GM23338 (cell line): Measurements from ENCODE around the gene TMEM252.

Experiments used
- ETS1 ChIP-seq: IDR thresholded peaks from 2 replicates; pipeline ENCODE4 v1.6.1; 2016; ENCODE audit warnings: antibody characterized with exemption
- EZH2 ChIP-seq: fragments of 200-600 bp; sonication (generic); IDR thresholded peaks from one replicate; pipeline ENCODE4 v1.8.0; 2017; ENCODE audit warnings: antibody characterized with exemption, mild to moderate bottlenecking, low read depth; ENCODE audit not compliant: unreplicated experiment
- EZH2phosphoT487 ChIP-seq: fragments of 200-600 bp; sonication (generic); IDR thresholded peaks from one replicate; pipeline ENCODE4 v1.8.1; 2018; ENCODE audit warnings: antibody characterized with exemption; ENCODE audit not compliant: unreplicated experiment
- POLR2AphosphoS5 ChIP-seq: IDR thresholded peaks from 2 replicates; pipeline ENCODE4 v1.6.1; 2016; ENCODE audit warnings: antibody characterized with exemption, low read depth
- TF ChIP-seq, protein P1 (sequence below), 2 experiments: fragments of 200-600 bp in 1 of 2; sonication (generic) in 1 of 2; conservative IDR thresholded peaks; 2 replicates each; pipeline versions ENCODE4 v1.5.1 to v1.6.1; 2016 to 2017; ENCODE audit warnings: antibody characterized with exemption in 2 of 2, low read depth in 2 of 2, mild to moderate bottlenecking in 2 of 2, moderate library complexity in 1 of 2
- TF ChIP-seq, protein P2 (sequence below): IDR thresholded peaks from one replicate; pipeline ENCODE4 v1.6.1; 2018; ENCODE audit warnings: antibody characterized with exemption; ENCODE audit not compliant: unreplicated experiment

- TF ChIP-seq, protein P1, sequence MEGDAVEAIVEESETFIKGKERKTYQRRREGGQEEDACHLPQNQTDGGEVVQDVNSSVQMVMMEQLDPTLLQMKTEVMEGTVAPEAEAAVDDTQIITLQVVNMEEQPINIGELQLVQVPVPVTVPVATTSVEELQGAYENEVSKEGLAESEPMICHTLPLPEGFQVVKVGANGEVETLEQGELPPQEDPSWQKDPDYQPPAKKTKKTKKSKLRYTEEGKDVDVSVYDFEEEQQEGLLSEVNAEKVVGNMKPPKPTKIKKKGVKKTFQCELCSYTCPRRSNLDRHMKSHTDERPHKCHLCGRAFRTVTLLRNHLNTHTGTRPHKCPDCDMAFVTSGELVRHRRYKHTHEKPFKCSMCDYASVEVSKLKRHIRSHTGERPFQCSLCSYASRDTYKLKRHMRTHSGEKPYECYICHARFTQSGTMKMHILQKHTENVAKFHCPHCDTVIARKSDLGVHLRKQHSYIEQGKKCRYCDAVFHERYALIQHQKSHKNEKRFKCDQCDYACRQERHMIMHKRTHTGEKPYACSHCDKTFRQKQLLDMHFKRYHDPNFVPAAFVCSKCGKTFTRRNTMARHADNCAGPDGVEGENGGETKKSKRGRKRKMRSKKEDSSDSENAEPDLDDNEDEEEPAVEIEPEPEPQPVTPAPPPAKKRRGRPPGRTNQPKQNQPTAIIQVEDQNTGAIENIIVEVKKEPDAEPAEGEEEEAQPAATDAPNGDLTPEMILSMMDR (conservative IDR thresholded peaks at IDR 0.05; ENCODE audit: low read depth in 2 of 2): peak; percentile 100
- TF ChIP-seq EZH2 (no peak), POLR2AphosphoS5 (no peak), EZH2phosphoT487 (no peak), ETS1 (no peak)
- TF ChIP-seq, protein P2, sequence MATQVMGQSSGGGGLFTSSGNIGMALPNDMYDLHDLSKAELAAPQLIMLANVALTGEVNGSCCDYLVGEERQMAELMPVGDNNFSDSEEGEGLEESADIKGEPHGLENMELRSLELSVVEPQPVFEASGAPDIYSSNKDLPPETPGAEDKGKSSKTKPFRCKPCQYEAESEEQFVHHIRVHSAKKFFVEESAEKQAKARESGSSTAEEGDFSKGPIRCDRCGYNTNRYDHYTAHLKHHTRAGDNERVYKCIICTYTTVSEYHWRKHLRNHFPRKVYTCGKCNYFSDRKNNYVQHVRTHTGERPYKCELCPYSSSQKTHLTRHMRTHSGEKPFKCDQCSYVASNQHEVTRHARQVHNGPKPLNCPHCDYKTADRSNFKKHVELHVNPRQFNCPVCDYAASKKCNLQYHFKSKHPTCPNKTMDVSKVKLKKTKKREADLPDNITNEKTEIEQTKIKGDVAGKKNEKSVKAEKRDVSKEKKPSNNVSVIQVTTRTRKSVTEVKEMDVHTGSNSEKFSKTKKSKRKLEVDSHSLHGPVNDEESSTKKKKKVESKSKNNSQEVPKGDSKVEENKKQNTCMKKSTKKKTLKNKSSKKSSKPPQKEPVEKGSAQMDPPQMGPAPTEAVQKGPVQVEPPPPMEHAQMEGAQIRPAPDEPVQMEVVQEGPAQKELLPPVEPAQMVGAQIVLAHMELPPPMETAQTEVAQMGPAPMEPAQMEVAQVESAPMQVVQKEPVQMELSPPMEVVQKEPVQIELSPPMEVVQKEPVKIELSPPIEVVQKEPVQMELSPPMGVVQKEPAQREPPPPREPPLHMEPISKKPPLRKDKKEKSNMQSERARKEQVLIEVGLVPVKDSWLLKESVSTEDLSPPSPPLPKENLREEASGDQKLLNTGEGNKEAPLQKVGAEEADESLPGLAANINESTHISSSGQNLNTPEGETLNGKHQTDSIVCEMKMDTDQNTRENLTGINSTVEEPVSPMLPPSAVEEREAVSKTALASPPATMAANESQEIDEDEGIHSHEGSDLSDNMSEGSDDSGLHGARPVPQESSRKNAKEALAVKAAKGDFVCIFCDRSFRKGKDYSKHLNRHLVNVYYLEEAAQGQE: no peak
Observed at GRCh38 chr9:68584189-68585033, 43.7 kb upstream of the TMEM252 start.
